ENCODE results near the gene MAP3K19. TPM values are rescaled to one million over a fixed set of nuclear protein-coding genes. Genes with fewer than 3 reads are reported as not detected.

The MAP3K19 gene
- total RNA-seq, 1 experiment from 2014 or later, result not detected

DNA sequence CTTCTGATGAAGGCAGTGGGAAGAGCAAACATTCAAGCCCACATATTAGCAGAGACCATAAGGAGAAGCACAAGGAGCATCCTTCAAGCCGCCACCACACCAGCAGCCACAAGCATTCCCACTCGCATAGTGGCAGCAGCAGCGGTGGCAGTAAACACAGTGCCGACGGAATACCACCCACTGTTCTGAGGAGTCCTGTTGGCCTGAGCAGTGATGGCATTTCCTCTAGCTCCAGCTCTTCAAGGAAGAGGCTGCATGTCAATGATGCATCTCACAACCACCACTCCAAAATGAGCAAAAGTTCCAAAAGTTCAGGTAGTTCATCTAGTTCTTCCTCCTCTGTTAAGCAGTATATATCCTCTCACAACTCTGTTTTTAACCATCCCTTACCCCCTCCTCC lies 93.2 kb downstream of the MAP3K19 start:
- H3K4me3 ChIP-seq (replicated peaks in 1 of 2; ENCODE audit: low read depth in 1 of 2, low read length in 2 of 2), result no peak overlapping the region
- no peak overlapping the region for H3K4me2 ChIP-seq (ENCODE audit: low read length)
- DNase-seq (ENCODE audit: low read depth, low spot score) (no peak), ATAC-seq (no peak)
- intact Hi-C loops (cut with micrococcal nuclease), result no loop called here
- no TSS peak for BruUV-seq (replicated peaks)
- H3K9me2 ChIP-seq (ENCODE audit: insufficient read depth), result no peaks in the 10 kb centered on the region
- H3K9me3 ChIP-seq (ENCODE audit: control insufficient read depth in 1 of 2, insufficient read depth in 1 of 2, low read depth in 1 of 2, low read length in 2 of 2), result no peaks in the 10 kb centered on the region
- peaks cover 24 to 25% of the 10 kb centered on the region in 2 experiments for H3K36me3 ChIP-seq (ENCODE audit: control insufficient read depth in 1 of 2, insufficient read depth in 2 of 2, low read length in 2 of 2)
- CTCF ChIA-PET, result no interaction called here
- no peak overlapping the region for H2AFZ ChIP-seq (ENCODE audit: low read depth, low read length, poor library complexity, severe bottlenecking)
- POLR2A ChIA-PET, result no interaction called here
- H3K27ac ChIP-seq (ENCODE audit: low read depth, low read length), result no peak overlapping the region
- H3K79me2 ChIP-seq (ENCODE audit: insufficient read depth, low read length), result peaks cover 24% of the 10 kb centered on the region
- no peak overlapping the region for H3K9ac ChIP-seq (ENCODE audit: low read length)
- no peaks in the 10 kb centered on the region for H3K4me1 ChIP-seq (ENCODE audit: control insufficient read depth in 1 of 2, insufficient read depth in 2 of 2, low read length in 2 of 2)
- H4K20me1 ChIP-seq (ENCODE audit: insufficient read depth), result peaks cover 5% of the 10 kb centered on the region; the same call in 1 of the 2 replicates
- H3K27me3 ChIP-seq (ENCODE audit: insufficient read depth, low read length), result no peaks in the 10 kb centered on the region
- RAD21 ChIA-PET (ENCODE audit: low non-redundant PET in 1 of 2, low total read pairs in 2 of 2, uncharacterized antibody in 2 of 2, unreplicated experiment in 2 of 2), result no interaction called here
- TF ChIP-seq, protein P1, sequence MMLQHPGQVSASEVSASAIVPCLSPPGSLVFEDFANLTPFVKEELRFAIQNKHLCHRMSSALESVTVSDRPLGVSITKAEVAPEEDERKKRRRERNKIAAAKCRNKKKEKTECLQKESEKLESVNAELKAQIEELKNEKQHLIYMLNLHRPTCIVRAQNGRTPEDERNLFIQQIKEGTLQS (IDR thresholded peaks at IDR 0.05), result no peak
- no peak for TF ChIP-seq FOSL1 (IDR thresholded peaks at IDR 0.05; ENCODE audit: low read depth)
- no peak for TF ChIP-seq EZH2 (IDR thresholded peaks at IDR 0.05)
- no peak for TF ChIP-seq ZNF274 (IDR thresholded peaks at IDR 0.05; ENCODE audit: low read depth, low read length)

DNA sequence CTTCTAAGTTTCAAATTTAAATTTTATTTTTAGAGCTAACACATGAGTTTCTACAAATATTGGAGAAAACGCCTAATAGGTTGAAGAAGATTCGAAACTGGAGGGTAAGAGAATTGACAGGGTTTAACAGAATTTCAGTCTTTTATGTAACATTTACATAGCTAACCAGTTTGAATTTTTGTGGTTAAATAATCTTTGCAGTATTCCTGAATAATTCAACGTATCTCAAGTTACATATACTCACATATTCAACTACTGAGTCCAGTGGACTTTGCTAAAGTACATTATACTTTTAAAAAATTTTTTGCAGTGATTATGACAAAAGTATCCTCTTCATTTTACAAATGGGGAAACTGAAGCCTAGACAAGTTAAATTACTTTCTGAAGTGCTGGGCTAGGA lies 94.6 kb downstream of the MAP3K19 start:
- TF ChIP-seq, protein P2, sequence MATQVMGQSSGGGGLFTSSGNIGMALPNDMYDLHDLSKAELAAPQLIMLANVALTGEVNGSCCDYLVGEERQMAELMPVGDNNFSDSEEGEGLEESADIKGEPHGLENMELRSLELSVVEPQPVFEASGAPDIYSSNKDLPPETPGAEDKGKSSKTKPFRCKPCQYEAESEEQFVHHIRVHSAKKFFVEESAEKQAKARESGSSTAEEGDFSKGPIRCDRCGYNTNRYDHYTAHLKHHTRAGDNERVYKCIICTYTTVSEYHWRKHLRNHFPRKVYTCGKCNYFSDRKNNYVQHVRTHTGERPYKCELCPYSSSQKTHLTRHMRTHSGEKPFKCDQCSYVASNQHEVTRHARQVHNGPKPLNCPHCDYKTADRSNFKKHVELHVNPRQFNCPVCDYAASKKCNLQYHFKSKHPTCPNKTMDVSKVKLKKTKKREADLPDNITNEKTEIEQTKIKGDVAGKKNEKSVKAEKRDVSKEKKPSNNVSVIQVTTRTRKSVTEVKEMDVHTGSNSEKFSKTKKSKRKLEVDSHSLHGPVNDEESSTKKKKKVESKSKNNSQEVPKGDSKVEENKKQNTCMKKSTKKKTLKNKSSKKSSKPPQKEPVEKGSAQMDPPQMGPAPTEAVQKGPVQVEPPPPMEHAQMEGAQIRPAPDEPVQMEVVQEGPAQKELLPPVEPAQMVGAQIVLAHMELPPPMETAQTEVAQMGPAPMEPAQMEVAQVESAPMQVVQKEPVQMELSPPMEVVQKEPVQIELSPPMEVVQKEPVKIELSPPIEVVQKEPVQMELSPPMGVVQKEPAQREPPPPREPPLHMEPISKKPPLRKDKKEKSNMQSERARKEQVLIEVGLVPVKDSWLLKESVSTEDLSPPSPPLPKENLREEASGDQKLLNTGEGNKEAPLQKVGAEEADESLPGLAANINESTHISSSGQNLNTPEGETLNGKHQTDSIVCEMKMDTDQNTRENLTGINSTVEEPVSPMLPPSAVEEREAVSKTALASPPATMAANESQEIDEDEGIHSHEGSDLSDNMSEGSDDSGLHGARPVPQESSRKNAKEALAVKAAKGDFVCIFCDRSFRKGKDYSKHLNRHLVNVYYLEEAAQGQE (IDR thresholded peaks at IDR 0.05; ENCODE audit: low read depth), result no peak
- TF ChIP-seq YY1 (IDR thresholded peaks at IDR 0.05; ENCODE audit: extremely low read depth, insufficient replicate concordance, low read depth, low read length) (no peak), POLR2AphosphoS5 (IDR thresholded peaks at IDR 0.05; ENCODE audit: low read depth, low read length) (no peak), ZFX (IDR thresholded peaks at IDR 0.05) (no peak), ELF1 (IDR thresholded peaks at IDR 0.05; ENCODE audit: borderline replicate concordance, low read depth) (no peak)
- TF ChIP-seq, protein P3, sequence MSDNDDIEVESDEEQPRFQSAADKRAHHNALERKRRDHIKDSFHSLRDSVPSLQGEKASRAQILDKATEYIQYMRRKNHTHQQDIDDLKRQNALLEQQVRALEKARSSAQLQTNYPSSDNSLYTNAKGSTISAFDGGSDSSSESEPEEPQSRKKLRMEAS (IDR thresholded peaks at IDR 0.05), result no peak

More for the DNA sequence above, 94.6 kb downstream of the MAP3K19 start:
- Histone ChIP-seq H3K36me3 (ENCODE audit: control insufficient read depth in 1 of 2, insufficient read depth in 2 of 2, low read length in 2 of 2) (peaks cover 31% of the 10 kb centered on the region in 2 experiments), H3K27me3 (ENCODE audit: insufficient read depth, low read length) (no peaks in the 10 kb centered on the region), H3K9ac (ENCODE audit: low read length) (no peak overlapping the region), H3K4me2 (ENCODE audit: low read length) (no peak overlapping the region), H3K9me3 (ENCODE audit: control insufficient read depth in 1 of 2, insufficient read depth in 1 of 2, low read depth in 1 of 2, low read length in 2 of 2) (no peaks in the 10 kb centered on the region), H3K27ac (ENCODE audit: low read depth, low read length) (no peak overlapping the region), H3K4me3 (replicated peaks in 1 of 2; ENCODE audit: low read depth in 1 of 2, low read length in 2 of 2) (no peak overlapping the region), H3K4me1 (ENCODE audit: control insufficient read depth in 1 of 2, insufficient read depth in 2 of 2, low read length in 2 of 2) (no peaks in the 10 kb centered on the region), H3K79me2 (ENCODE audit: insufficient read depth, low read length) (peaks cover 33% of the 10 kb centered on the region), H2AFZ (ENCODE audit: low read depth, low read length, poor library complexity, severe bottlenecking) (no peak overlapping the region), H3K9me2 (ENCODE audit: insufficient read depth) (no peaks in the 10 kb centered on the region), H4K20me1 (ENCODE audit: insufficient read depth) (peaks cover 5% of the 10 kb centered on the region; the same call in 1 of the 2 replicates)
- POLR2A ChIA-PET, result no interaction called here
- BruUV-seq (replicated peaks), result no TSS peak
- RAD21 ChIA-PET (ENCODE audit: low non-redundant PET in 1 of 2, low total read pairs in 2 of 2, uncharacterized antibody in 2 of 2, unreplicated experiment in 2 of 2), result no interaction called here
- no peak for DNase-seq (ENCODE audit: low read depth, low spot score)
- no peak for ATAC-seq
- intact Hi-C loops (cut with micrococcal nuclease), result no loop called here
- CTCF ChIA-PET, result no interaction called here

Data from HCT116 (cell line).